IMR-90 (cell line): ENCODE data around the gene HMG20B.

Experiments
- CEBPB ChIP-seq: IDR thresholded peaks from 2 replicates; pipeline ENCODE4 v1.6.1; 2012; ENCODE audit warnings: low read depth, low read length, improper control_type of control experiment
- CHD1 ChIP-seq: IDR thresholded peaks from 2 replicates; pipeline ENCODE4 v1.6.1; 2012; ENCODE audit warnings: low read depth, low read length, improper control_type of control experiment
- FOS ChIP-seq: fragments of 150-350 bp; IDR thresholded peaks from 2 replicates; pipeline ENCODE4 v1.6.1; 2016; ENCODE audit warnings: low read depth, low read length
- MXI1 ChIP-seq: IDR thresholded peaks from 2 replicates; pipeline ENCODE4 v1.6.1; 2012; ENCODE audit warnings: low read depth, mild to moderate bottlenecking, low read length, moderate library complexity, borderline replicate concordance
- POLR2A ChIP-seq: IDR thresholded peaks from 2 replicates; pipeline ENCODE4 v1.6.1; 2012; ENCODE audit warnings: mild to moderate bottlenecking, low read depth, low read length
- RAD21 ChIP-seq: IDR thresholded peaks from 2 replicates; pipeline ENCODE4 v1.6.1; 2012; ENCODE audit warnings: low read length, improper control_type of control experiment
- TF ChIP-seq, protein P1 (sequence below): fragments of 150-350 bp; IDR thresholded peaks from 2 replicates; pipeline ENCODE4 v1.6.1; 2016; ENCODE audit warnings: low read depth, mild to moderate bottlenecking, low read length, moderate library complexity, borderline replicate concordance
- TF ChIP-seq, protein P2 (sequence below): conservative IDR thresholded peaks from 2 replicates; pipeline ENCODE4 v1.5.1; 2012; ENCODE audit warnings: mild to moderate bottlenecking, low read depth, low read length, improper control_type of control experiment
- TF ChIP-seq, protein P3 (sequence below): fragments of 150-350 bp; IDR thresholded peaks from 2 replicates; pipeline ENCODE4 v1.6.1; 2017; ENCODE audit warnings: mild to moderate bottlenecking, antibody characterized with exemption, low read length, low read depth

DNA sequence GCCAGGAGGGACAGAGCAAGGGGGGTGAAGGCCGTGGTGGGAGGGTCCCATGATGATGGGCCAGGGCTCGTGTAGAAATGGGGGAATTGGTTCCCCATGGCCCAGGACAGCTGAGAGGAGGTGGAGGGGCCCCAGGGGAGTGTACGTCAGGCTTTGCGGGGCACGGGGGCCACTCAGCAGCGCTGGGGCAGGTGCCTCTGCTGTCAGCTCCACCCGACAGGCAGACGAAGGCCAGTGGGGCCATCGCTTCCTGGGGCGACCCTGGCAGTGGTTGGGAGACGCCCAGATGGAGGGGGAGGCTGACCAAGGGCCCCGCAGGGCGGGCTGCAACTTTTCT is 35.7 kb upstream of the HMG20B start:
- no peak for TF ChIP-seq CHD1
- TF ChIP-seq POLR2A, result no peak
- no peak for TF ChIP-seq CEBPB
- TF ChIP-seq, protein P1, sequence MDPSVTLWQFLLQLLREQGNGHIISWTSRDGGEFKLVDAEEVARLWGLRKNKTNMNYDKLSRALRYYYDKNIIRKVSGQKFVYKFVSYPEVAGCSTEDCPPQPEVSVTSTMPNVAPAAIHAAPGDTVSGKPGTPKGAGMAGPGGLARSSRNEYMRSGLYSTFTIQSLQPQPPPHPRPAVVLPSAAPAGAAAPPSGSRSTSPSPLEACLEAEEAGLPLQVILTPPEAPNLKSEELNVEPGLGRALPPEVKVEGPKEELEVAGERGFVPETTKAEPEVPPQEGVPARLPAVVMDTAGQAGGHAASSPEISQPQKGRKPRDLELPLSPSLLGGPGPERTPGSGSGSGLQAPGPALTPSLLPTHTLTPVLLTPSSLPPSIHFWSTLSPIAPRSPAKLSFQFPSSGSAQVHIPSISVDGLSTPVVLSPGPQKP, result no peak
- TF ChIP-seq, protein P2, sequence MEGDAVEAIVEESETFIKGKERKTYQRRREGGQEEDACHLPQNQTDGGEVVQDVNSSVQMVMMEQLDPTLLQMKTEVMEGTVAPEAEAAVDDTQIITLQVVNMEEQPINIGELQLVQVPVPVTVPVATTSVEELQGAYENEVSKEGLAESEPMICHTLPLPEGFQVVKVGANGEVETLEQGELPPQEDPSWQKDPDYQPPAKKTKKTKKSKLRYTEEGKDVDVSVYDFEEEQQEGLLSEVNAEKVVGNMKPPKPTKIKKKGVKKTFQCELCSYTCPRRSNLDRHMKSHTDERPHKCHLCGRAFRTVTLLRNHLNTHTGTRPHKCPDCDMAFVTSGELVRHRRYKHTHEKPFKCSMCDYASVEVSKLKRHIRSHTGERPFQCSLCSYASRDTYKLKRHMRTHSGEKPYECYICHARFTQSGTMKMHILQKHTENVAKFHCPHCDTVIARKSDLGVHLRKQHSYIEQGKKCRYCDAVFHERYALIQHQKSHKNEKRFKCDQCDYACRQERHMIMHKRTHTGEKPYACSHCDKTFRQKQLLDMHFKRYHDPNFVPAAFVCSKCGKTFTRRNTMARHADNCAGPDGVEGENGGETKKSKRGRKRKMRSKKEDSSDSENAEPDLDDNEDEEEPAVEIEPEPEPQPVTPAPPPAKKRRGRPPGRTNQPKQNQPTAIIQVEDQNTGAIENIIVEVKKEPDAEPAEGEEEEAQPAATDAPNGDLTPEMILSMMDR, result no peak
- TF ChIP-seq, protein P3, sequence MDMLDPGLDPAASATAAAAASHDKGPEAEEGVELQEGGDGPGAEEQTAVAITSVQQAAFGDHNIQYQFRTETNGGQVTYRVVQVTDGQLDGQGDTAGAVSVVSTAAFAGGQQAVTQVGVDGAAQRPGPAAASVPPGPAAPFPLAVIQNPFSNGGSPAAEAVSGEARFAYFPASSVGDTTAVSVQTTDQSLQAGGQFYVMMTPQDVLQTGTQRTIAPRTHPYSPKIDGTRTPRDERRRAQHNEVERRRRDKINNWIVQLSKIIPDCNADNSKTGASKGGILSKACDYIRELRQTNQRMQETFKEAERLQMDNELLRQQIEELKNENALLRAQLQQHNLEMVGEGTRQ, result no peak
- no peak for TF ChIP-seq RAD21
- no peak for TF ChIP-seq FOS
- no peak for TF ChIP-seq MXI1
